ENCODE data around the gene ZFAND3.

DNA sequence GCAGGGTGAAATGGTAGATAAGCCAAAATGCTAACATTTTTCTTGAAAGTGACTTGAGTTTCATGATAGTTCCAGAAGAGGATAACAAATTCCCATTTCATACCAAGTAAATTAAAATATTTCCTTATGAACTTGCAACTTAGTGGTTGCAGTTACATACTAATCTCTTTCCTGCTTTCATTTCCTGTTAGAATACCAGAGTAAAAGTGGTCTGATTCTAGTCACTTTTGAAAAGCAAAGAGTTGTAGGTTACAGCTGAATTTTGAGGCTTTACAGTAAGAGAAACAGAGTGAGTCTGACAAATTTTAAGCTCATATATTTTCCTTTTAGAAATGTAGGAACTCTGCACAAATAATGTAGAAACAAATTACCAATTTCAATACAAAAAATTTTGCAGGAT lies 117.4 kb downstream of the ZFAND3 start:
- TF ChIP-seq, protein P1, sequence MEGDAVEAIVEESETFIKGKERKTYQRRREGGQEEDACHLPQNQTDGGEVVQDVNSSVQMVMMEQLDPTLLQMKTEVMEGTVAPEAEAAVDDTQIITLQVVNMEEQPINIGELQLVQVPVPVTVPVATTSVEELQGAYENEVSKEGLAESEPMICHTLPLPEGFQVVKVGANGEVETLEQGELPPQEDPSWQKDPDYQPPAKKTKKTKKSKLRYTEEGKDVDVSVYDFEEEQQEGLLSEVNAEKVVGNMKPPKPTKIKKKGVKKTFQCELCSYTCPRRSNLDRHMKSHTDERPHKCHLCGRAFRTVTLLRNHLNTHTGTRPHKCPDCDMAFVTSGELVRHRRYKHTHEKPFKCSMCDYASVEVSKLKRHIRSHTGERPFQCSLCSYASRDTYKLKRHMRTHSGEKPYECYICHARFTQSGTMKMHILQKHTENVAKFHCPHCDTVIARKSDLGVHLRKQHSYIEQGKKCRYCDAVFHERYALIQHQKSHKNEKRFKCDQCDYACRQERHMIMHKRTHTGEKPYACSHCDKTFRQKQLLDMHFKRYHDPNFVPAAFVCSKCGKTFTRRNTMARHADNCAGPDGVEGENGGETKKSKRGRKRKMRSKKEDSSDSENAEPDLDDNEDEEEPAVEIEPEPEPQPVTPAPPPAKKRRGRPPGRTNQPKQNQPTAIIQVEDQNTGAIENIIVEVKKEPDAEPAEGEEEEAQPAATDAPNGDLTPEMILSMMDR (conservative IDR thresholded peaks at IDR 0.05 in 1 of 2, IDR thresholded peaks at IDR 0.05 in 1 of 2; ENCODE audit: low read depth in 1 of 2, low read length in 2 of 2): no peak
- TF ChIP-seq EZH2 (IDR thresholded peaks at IDR 0.05; ENCODE audit: low read length, missing control alignments): no peak

Data from fibroblast of lung (primary cell).